GM18502 (cell line): ENCODE data around the gene EXOC6B.
A peak's percentile ranks its signal among the peaks of the same experiment; 100 is the strongest.

Source experiments
- ATAC-seq: cut with Tn5 transposase; IDR thresholded peaks from one replicate; pipeline ENCODE4 v1.9.1; 2021; ENCODE audit warnings: mild to moderate bottlenecking; ENCODE audit not compliant: unreplicated experiment, poor library complexity

EXOC6B gene

GRCh38 chr2:72142570-72143440 is 683.0 kb downstream of the EXOC6B start:
- no peak for ATAC-seq

DNA sequence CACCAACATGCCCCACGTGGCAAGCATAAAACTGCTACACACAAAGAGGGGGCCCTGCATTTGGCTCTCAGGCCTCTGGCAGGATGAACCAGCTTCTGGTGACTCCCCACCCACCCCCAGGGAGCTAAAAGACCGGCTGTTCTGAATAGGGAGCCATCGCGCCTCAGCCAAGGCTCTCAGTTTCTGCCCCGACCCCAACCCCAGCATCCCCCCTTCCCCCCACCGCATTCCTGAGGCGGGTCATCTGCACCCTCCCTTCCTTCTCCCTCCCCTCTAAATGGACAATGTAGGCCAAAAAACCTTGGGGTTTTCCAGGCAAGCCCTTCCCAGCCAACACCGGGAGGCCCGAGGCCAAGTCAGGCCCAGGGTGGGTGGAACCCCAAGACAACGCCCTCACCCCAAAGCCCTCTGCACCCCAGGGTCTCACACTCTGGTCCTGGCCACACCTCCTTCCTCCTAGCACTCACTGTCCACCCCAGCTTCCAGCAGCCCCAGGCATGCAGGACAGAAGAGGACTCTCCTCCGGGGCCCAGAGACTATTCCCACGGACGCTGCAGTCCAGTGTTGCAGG is 683.9 kb downstream of the EXOC6B start:
- no peak for ATAC-seq

DNA sequence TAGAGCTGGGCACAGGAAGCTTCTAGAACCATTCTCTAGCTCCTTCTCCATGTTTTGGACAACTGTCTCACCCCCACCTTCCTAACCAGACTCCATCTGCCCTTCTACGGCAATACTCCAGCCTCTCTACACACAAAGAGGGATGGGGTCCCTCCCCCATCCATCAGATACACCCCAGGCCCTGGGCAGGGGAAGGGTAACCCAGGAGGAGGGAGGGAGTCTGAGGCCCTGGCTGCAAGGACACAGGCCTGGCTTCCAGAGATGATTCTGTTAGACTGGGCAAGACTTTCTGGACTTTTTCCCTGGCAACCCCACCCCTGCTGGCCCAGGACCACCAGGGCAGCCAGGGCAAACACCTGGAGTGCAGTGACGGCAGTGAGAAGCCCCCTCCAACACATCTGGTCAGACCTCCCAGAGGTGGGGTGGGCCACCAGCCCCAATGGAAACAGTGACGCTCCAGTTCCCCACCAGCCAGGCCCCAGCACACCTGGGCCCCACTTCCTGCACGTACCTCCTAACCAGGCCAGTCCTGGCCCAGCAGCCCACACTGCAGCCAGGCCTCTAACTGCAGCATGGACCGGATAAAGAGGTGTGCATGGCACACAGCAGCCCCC is 684.7 kb downstream of the EXOC6B start:
- ATAC-seq = no peak

GRCh38 chr2:72140621-72140960 is 685.2 kb downstream of the EXOC6B start:
- ATAC-seq = no peak

GRCh38 chr2:72139874-72140620 is 685.8 kb downstream of the EXOC6B start:
- ATAC-seq = no peak

DNA sequence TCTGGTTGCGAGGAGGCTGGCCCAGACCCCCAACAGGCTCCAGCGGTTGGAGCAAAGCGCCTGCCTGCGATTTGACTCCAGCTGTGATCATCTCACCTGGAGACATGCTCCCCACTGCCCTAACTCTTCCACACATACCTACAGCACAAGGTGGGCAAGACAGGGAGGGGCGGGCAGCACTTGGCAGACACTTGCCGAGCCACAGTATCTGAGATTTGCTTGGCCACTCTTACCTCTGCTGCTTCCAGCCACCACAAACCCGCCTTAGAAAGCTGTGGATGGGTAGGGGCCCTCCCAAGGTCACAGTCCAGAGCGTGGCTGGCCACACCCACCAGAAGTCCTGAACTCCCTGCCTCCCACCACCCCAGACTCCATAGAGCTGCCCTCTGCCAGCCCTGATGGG is 686.4 kb downstream of the EXOC6B start:
- no peak for ATAC-seq

DNA sequence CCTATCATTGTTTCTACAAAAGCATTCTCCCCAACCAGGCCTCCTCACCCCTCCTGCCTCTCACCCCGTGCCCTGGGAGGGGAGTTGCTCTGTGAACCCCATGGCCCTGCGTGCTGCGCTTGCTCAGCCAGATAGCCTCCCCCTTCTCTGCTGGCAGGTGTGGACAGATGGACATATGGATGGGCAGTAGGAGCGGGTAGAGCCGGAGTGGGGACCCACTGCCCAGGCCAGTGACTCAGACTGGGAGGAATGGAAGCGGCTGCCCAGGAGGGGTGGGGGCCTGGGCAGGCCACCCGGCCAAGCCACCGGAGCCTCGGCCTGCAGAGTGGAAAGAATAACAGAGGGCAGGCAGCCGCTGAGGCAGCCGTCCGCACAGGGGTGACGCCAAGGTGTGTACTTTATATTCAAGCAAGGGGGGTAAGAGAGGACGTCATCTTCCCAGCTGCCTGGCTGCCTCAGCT is 686.9 kb downstream of the EXOC6B start:
- ATAC-seq = no peak

DNA sequence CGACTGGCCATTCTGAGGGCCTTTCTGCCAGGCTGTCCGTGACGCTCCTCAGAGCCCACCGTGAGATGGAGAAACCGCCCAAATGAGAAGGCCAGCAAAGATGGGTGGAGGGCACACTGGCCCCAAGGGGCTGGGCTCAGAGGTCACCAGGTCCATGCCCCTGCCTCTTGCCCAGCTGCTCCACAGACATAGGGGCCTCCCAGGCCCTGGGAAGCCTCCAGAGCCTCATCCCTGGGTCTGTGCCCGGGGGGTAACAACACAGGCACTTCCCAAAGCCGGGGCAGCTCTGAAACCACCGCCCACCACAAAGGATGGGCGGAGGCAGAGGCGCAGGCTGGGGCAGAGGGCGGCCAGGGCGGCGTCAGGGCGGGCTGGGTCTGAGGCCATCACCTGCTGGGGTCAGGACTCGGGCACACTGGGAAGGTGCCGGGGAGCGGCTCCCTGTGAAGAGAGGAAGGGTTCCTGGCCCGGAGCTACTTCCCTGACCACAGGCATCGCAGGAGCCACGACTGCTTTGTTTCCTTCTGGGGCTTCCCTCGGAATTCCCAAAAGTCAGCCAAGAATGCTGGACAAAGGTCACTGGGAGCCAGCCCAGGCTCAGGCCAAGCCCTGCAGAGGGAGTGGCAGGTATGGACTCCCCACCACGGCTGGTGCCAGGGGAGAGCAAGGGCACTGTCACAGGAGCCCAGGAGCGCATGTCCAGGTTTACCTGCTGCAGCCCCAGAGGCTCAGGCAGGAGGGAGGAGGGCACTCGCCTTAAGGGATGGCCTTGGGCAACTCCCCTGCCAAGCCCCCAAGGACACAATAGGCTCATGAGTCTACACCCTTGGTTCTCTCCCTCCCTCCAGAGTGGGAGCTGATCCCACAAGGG is 687.6 kb downstream of the EXOC6B start:
- ATAC-seq = no peak

DNA sequence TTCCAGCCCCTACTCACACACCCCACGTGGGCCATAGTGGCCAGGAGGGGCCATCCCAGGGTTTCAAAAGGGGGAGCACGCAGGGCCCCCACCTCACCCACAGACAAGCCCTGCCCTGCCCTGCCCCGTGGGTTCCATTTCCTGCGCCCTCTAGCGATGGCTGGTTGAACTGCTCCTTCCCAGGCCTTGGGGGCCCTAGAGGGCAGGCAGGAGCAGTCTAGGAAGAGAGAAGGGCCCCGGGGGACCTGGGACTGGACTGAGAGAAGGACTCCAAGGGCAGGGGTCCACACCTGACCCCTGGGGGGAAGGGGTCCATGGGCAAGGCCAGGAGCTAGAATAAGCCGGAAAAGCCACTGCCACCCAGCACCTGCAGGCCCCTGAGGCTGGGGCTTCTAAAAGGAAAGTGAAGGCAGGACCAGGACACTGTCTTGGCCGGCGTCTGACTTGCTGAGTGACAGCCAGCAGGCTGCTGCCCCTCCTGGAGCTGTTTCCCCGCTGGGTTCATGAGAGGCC is 688.3 kb downstream of the EXOC6B start:
- peak; percentile 90 for ATAC-seq

DNA sequence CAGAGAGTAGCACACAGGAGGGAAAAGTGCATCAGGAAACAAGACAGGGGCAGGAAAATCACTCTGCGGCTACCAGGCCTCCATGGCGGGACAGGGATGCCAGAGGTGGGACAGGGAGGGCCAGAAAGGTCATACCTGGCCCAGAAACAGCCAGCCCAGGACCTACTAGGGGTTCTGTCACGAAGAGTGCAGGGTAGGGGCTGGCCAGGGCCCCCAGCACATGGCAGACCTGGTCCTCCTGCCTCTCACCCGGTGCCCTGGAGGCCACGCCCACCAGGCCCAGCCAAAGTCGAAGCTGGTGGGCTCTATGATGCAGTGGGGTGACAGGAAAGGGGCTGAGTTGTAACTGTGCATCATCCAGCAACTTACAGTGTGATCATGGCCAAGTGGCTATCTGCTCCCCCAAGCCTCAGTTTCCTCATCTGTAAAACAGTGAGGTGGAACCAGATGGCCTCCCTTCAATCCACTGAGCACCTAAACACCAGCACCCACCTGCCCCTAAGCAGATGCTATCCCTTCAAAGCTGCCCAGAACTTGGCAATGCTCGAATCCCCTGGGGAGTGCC is 688.8 kb downstream of the EXOC6B start:
- peak; percentile 19 for ATAC-seq

DNA sequence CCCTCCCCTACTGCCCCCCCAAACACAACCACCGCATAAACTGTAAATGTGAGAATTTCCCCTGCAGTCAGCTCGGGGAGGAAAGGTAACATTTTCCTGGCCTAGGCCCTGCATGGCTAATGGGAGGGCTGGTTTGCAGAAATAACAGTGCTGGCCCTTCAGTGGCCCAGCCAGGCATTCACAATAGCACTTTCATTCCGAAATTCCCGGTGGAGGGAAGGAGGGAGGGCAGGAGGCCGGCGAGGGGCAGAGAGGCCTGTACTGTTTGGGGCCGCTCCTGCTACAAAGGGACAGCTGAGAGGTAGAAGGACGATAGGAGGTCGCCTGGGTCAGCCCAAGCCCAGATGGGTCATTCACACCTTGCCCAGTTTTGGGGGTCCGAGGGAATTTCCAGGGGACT is 689.5 kb downstream of the EXOC6B start:
- no peak for ATAC-seq

GRCh38 chr2:72135921-72136320 is 689.9 kb downstream of the EXOC6B start:
- no peak for ATAC-seq

DNA sequence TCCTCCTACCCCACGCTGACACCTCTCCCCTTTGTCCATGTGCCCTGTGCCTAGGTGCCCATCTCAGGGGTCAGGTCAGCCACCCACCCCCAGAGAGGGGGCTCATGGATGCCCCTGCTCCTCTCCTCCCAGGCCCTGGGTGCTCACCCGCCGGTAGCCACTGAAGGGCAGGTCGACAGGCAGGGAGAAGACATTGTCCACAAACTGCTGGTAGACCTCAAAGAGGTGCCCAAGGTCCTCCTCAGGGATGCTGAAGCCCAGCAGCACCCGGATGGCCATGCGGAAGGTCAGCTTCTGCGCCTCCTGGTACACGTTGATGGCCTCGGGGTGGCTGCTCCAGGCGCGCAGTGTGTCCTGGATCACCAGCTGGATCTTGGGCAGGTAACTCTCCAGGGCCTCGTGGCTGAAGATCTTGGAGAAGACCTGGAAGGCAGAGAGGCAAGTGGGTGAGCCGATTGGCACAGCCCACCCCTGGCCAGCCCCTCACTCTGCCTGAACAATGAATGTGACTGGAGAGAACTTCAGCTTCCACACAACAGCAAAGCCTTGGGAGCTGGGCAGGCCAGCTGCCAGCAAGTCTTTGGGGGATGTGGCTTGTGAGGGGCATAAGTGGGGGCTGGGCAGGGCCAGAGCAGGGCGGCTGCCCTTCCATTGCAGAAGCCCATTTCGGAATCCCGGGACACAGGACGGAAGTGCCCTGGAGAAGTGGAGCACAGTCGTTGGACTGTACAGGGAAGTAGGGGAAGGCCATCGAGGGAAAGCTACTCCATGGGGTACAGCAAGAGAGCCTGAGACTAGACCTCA is 690.6 kb downstream of the EXOC6B start:
- no peak for ATAC-seq

- ATAC-seq = no peak
Observed at GRCh38 chr2:72134408-72134996, 691.3 kb downstream of the EXOC6B start.

DNA sequence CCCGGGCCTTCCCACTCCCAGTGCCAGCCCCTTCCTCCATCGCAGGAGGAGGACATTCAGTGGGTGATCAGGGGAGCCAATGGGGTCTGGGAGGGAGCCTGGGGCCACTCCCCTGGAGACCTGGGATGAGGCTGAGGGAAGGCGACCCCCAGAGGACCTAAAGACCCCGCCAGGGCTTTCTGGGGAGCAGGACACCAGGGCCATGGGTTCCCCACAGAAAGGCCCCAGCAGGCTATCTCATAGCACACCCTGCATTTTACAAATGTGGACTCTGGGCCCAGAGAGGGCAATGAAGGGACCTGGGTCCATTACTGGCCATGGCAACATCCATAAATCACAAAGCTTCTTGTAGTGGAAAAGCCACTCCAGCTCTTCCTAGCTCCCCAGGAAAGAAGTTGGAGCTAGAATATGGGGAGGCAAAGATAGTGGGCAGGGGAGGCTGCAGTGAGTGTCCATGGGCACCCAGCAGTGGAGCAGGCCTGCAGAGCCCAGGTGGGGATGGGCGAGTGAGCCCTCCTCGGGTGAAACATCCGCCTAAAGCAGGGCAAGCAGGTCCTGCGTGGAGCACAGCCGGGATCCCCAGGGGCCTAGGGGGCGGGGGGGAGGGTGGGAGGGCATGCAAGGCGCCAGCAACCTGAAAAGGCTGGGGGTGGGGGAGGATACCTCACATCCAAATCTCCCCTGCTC is 692.0 kb downstream of the EXOC6B start:
- ATAC-seq = no peak

DNA sequence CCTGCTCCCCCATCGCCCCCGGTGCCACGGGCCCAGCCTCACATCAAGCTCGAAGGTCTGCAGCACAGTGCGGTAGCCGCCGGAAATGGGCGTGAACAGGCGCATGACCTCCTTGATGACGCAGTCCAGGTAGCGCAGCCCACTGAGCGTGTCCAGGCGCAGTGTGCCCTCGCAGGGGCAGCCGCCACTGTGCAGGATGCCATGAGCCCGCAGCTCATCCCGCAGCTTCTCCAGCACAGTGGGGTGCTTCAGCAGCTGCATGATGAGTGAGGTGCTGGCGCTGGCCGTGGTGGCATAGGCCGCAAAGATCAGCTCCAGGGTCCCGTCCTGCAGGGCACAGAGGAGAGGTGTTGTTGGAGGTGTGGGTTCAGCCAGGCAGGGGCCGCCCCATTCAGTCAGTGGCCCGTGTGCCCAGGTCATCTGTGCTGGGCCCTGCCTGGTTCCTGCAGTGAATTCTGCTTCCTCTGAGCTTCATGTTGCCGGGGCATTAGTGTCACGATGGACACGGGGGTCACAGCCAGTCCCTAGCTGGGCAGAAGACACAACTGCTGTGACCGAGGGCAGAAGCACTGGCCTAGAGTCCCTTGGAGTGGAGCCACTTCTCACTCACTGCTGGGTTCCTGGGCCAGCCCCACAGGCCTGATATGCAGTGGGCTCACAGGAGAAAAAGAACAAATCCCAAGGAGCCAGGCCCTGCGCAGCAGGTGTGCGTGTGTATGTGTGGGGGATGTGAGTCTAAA is 692.7 kb downstream of the EXOC6B start:
- ATAC-seq = no peak
